ENCODE measurements around the gene ZNF333.

ZNF333 gene

GRCh38 chr19:14689598-14690503 lies at the start of gene ZNF333:
ZNF333 (plus strand) TSS chr19:14690048; CDS start chr19:14693492, 3,444 bp downstream.
- peak; percentile 89 for DNase-seq (ENCODE audit: low read depth, low spot score)
- peak within 1 kb of the TSS; percentile 90 for H3K4me3 ChIP-seq (ENCODE audit: low read depth, low read length)
- no peak for TF ChIP-seq CTCF (IDR thresholded peaks at IDR 0.05; ENCODE audit: low read depth, low read length)
- in situ Hi-C loops (cut with HindIII; ENCODE audit: low sequenced_read_pairs), result no loop called here

GRCh38 chr19:14648506-14648905 lies 41.3 kb upstream of the ZNF333 start:
- TF ChIP-seq CTCF (IDR thresholded peaks at IDR 0.05; ENCODE audit: low read depth, low read length), result no peak
- no peak for DNase-seq (ENCODE audit: low read depth, low spot score)
- no peak overlapping the region for H3K4me3 ChIP-seq (ENCODE audit: low read depth, low read length)
- in situ Hi-C loops (cut with HindIII; ENCODE audit: low sequenced_read_pairs), result no loop called here

GRCh38 chr19:14649020-14649419 lies 40.8 kb upstream of the ZNF333 start:
- no peak for TF ChIP-seq CTCF (IDR thresholded peaks at IDR 0.05; ENCODE audit: low read depth, low read length)
- no peak overlapping the region for H3K4me3 ChIP-seq (ENCODE audit: low read depth, low read length)
- no peak for DNase-seq (ENCODE audit: low read depth, low spot score)
- in situ Hi-C loops (cut with HindIII; ENCODE audit: low sequenced_read_pairs), result no loop called here

- in situ Hi-C loops (cut with HindIII; ENCODE audit: low sequenced_read_pairs), result no loop called here
Observed at GRCh38 chr19:14650161-14650560, 39.7 kb upstream of the ZNF333 start.

GRCh38 chr19:14654786-14655560 lies 34.9 kb upstream of the ZNF333 start:
- TF ChIP-seq CTCF (IDR thresholded peaks at IDR 0.05; ENCODE audit: low read depth, low read length), result no peak
- in situ Hi-C loops (cut with HindIII; ENCODE audit: low sequenced_read_pairs), result no loop called here
- no peak overlapping the region for H3K4me3 ChIP-seq (ENCODE audit: low read depth, low read length)
- no peak for DNase-seq (ENCODE audit: low read depth, low spot score)

More at GRCh38 chr19:14650161-14650560, 39.7 kb upstream of the ZNF333 start:
- DNase-seq (ENCODE audit: low read depth, low spot score), result no peak
- H3K4me3 ChIP-seq (ENCODE audit: low read depth, low read length), result no peak overlapping the region
- TF ChIP-seq CTCF (IDR thresholded peaks at IDR 0.05; ENCODE audit: low read depth, low read length), result no peak

- in situ Hi-C loops (cut with HindIII; ENCODE audit: low sequenced_read_pairs), result no loop called here
- no peak for TF ChIP-seq CTCF (IDR thresholded peaks at IDR 0.05; ENCODE audit: low read depth, low read length)
- no peak for DNase-seq (ENCODE audit: low read depth, low spot score)
Observed at GRCh38 chr19:14655726-14656125, 34.1 kb upstream of the ZNF333 start.

More at GRCh38 chr19:14655726-14656125, 34.1 kb upstream of the ZNF333 start:
- H3K4me3 ChIP-seq (ENCODE audit: low read depth, low read length), result no peak overlapping the region
